CD4-positive, alpha-beta T cell treated with Interleukin-15 for 4 hours (primary cell): Measurements from ENCODE around the gene SLC25A15.
A peak's percentile ranks its signal among the peaks of the same experiment; 100 is the strongest.
"Not testable (repeated sequence)": the region's sequence is repeated elsewhere in the genome, so short reads cannot be mapped to it uniquely, and the experiment has no call there.

ENCODE experiments used
- DNase-seq: peaks from one replicate; pipeline ENCODE4 v3.0.0-alpha.2; 2020; ENCODE audit warnings: low spot score

Gene SLC25A15

GRCh38 chr13:40781717-40782116, 7.7 kb upstream of the SLC25A15 start:
- DNase-seq: no peak

- not testable (repeated sequence) for DNase-seq
These were observed 6.4 kb upstream of the SLC25A15 start for GRCh38 chr13:40782971-40783370.

- DNase-seq: no peak
These were observed 4.9 kb upstream of the SLC25A15 start for GRCh38 chr13:40784540-40784939.

GRCh38 chr13:40786568-40786996, 2.8 kb upstream of the SLC25A15 start:
- DNase-seq: no peak

- DNase-seq: no peak
These were observed 2.3 kb upstream of the SLC25A15 start for GRCh38 chr13:40787062-40787461.

GRCh38 chr13:40788540-40789274, 704 bp upstream of the SLC25A15 start:
- DNase-seq: not testable (repeated sequence)

GRCh38 chr13:40790154-40790616, 774 bp downstream of the SLC25A15 start:
- no peak for DNase-seq

- DNase-seq: no peak
These were observed 3.1 kb downstream of the SLC25A15 start for GRCh38 chr13:40792284-40793051.

- DNase-seq: no peak
These were observed 3.9 kb downstream of the SLC25A15 start for GRCh38 chr13:40793339-40793738.

- DNase-seq: no peak
These were observed 5.3 kb downstream of the SLC25A15 start for GRCh38 chr13:40794414-40795368.

GRCh38 chr13:40796649-40797048, 7.2 kb downstream of the SLC25A15 start:
- DNase-seq: no peak

- DNase-seq: peak; percentile 18
These were observed 9.0 kb downstream of the SLC25A15 start for GRCh38 chr13:40798380-40798779.

GRCh38 chr13:40799508-40799907, 10.1 kb downstream of the SLC25A15 start:
- DNase-seq: no peak

GRCh38 chr13:40800559-40800958, 11.1 kb downstream of the SLC25A15 start:
- DNase-seq: no peak

- no peak for DNase-seq
These were observed 12.1 kb downstream of the SLC25A15 start for GRCh38 chr13:40801255-40802217.

GRCh38 chr13:40803316-40803715, 13.9 kb downstream of the SLC25A15 start:
- no peak for DNase-seq

GRCh38 chr13:40806241-40806640, 16.8 kb downstream of the SLC25A15 start:
- no peak for DNase-seq

GRCh38 chr13:40809471-40809870, 20.1 kb downstream of the SLC25A15 start:
- DNase-seq: no peak

- no peak for DNase-seq
These were observed 22.7 kb downstream of the SLC25A15 start for GRCh38 chr13:40812102-40812501.

- no peak for DNase-seq
These were observed 23.5 kb downstream of the SLC25A15 start for GRCh38 chr13:40812724-40813445.
